D341Med (cell line): ENCODE data around the gene MRE11.
"Not testable (repeated sequence)": the region's sequence is repeated elsewhere in the genome, so short reads cannot be mapped to it uniquely, and the experiment has no call there.

ENCODE experiments used
- DNase-seq: peaks from one replicate; pipeline ENCODE4 v3.0.0; 2012; ENCODE audit warnings: low spot score

Gene MRE11

GRCh38 chr11:94424011-94424410 is 69.6 kb downstream of the MRE11 start:
- no peak for DNase-seq

GRCh38 chr11:94423507-94423906 is 70.1 kb downstream of the MRE11 start:
- peak; percentile 18 for DNase-seq

GRCh38 chr11:94418123-94418765 is 75.4 kb downstream of the MRE11 start:
- DNase-seq: no peak

- no peak for DNase-seq
Observed at GRCh38 chr11:94417386-94417987, 76.2 kb downstream of the MRE11 start.

- DNase-seq: no peak
Observed at GRCh38 chr11:94405062-94405833, 88.4 kb downstream of the MRE11 start.

GRCh38 chr11:94402355-94402754 is 91.3 kb downstream of the MRE11 start:
- DNase-seq: no peak

GRCh38 chr11:94401773-94402265 is 91.8 kb downstream of the MRE11 start:
- DNase-seq: no peak

- DNase-seq: peak; percentile 79
Observed at GRCh38 chr11:94400839-94401772, 92.5 kb downstream of the MRE11 start, which contains the start of gene GPR83. TSS of gene GPR83 (minus strand) at chr11:94401419. CDS start at chr11:94401247, 172 bp downstream.

GRCh38 chr11:94400457-94400838 is 93.2 kb downstream of the MRE11 start:
- DNase-seq: no peak

GRCh38 chr11:94400050-94400449 is 93.6 kb downstream of the MRE11 start:
- DNase-seq: no peak

- no peak for DNase-seq
Observed at GRCh38 chr11:94398101-94398500, 95.5 kb downstream of the MRE11 start.

GRCh38 chr11:94396282-94396681 is 97.4 kb downstream of the MRE11 start:
- DNase-seq: no peak

GRCh38 chr11:94391937-94392336 is 101.7 kb downstream of the MRE11 start:
- not testable (repeated sequence) for DNase-seq

GRCh38 chr11:94379613-94380012 is 114.0 kb downstream of the MRE11 start:
- DNase-seq: no peak

GRCh38 chr11:94376841-94377240 is 116.8 kb downstream of the MRE11 start:
- no peak for DNase-seq

- DNase-seq: not testable (repeated sequence)
Observed at GRCh38 chr11:94370576-94370975, 123.1 kb downstream of the MRE11 start.
